ENCODE results near the gene BCAS4. TPM values are rescaled to one million over a fixed set of nuclear protein-coding genes. Genes with fewer than 3 reads are reported as not detected.

The BCAS4 gene
- total RNA-seq, 1 donor from 2014 or later = 46.7 TPM

- Mint-ChIP-seq H3K4me1 (peaks cover 16% of the 10 kb centered on the region), H3K9me3 (no peaks in the 10 kb centered on the region), H3K4me3 (no peak overlapping the region), H3K36me3 (ENCODE audit: low read depth) (peaks cover 80% of the 10 kb centered on the region), H3K27me3 (no peaks in the 10 kb centered on the region), H3K27ac (no peak overlapping the region)
- DNase-seq = no peak
- intact Hi-C loops (cut with micrococcal nuclease) = no loop called here
- no peak for TF ChIP-seq CTCF (IDR thresholded peaks at IDR 0.05)
- no peak for ATAC-seq (ENCODE audit: low read depth)
- CTCF ChIA-PET = interaction anchor here (0.9 kb wide), 1 partner anchor 77 kb away, joined by 3 read pairs; no protein-coding TSS in a partner anchor
- POLR2A ChIA-PET = interaction anchor here (0.7 to 1.2 kb wide), 4 partner anchors 31 to 101 kb away, joined by 3 to 8 read pairs (median 4); partner anchors contain the start of genes ADNP and BCAS4
Measured at GRCh38 chr20:50895111-50895830, 100.4 kb downstream of the BCAS4 start.

GRCh38 chr20:50898475-50898874, 103.6 kb downstream of the BCAS4 start:
- no peaks in the 10 kb centered on the region for H3K9me3 Mint-ChIP-seq
- peaks cover 78% of the 10 kb centered on the region for H3K36me3 Mint-ChIP-seq (ENCODE audit: low read depth)
- H3K4me1 Mint-ChIP-seq = peaks cover 14% of the 10 kb centered on the region
- TF ChIP-seq CTCF (IDR thresholded peaks at IDR 0.05) = no peak
- ChIA-PET POLR2A (no interaction called here), CTCF (interaction anchor here (1.0 to 1.4 kb wide), 2 partner anchors 31 to 104 kb away, joined by 3 to 4 read pairs; partner anchors contain the start of gene BCAS4)
- H3K27me3 Mint-ChIP-seq = no peaks in the 10 kb centered on the region
- H3K27ac Mint-ChIP-seq = peak overlapping the region; percentile 8
- intact Hi-C loops (cut with micrococcal nuclease) = no loop called here
- DNase-seq (no peak), ATAC-seq (ENCODE audit: low read depth) (no peak)
- H3K4me3 Mint-ChIP-seq = no peak overlapping the region

- peaks cover 31% of the 10 kb centered on the region for H3K4me1 Mint-ChIP-seq
- CTCF ChIA-PET = interaction anchor here (1.3 to 1.6 kb wide), 2 partner anchors 29 to 31 kb away, joined by 4 read pairs; partner anchors contain the start of gene ADNP
- ATAC-seq (ENCODE audit: low read depth) (no peak), DNase-seq (no peak)
- no peak overlapping the region for H3K4me3 Mint-ChIP-seq
- peaks cover 76% of the 10 kb centered on the region for H3K36me3 Mint-ChIP-seq (ENCODE audit: low read depth)
- POLR2A ChIA-PET = interaction anchor here (0.7 to 0.9 kb wide), 3 partner anchors 12 to 106 kb away, joined by 3 to 5 read pairs (median 4); no protein-coding TSS in a partner anchor
- intact Hi-C loops (cut with micrococcal nuclease) = loop anchor here (5.0 kb wide), 1 partner anchor 38 kb away; no protein-coding TSS in a partner anchor
- no peak for TF ChIP-seq CTCF (IDR thresholded peaks at IDR 0.05)
- no peaks in the 10 kb centered on the region for H3K27me3 Mint-ChIP-seq
- H3K9me3 Mint-ChIP-seq = no peaks in the 10 kb centered on the region
- H3K27ac Mint-ChIP-seq = no peak overlapping the region
Measured at GRCh38 chr20:50900261-50900660, 105.4 kb downstream of the BCAS4 start.

- Mint-ChIP-seq H3K27ac (no peak overlapping the region), H3K27me3 (no peaks in the 10 kb centered on the region), H3K9me3 (no peaks in the 10 kb centered on the region), H3K4me3 (no peak overlapping the region), H3K36me3 (ENCODE audit: low read depth) (peaks cover 76% of the 10 kb centered on the region), H3K4me1 (peaks cover 39% of the 10 kb centered on the region)
- no peak for TF ChIP-seq CTCF (IDR thresholded peaks at IDR 0.05)
- intact Hi-C loops (cut with micrococcal nuclease) = loop anchor here (5.0 kb wide), 1 partner anchor 39 kb away; no protein-coding TSS in a partner anchor
- DNase-seq = no peak
- no peak for ATAC-seq (ENCODE audit: low read depth)
- ChIA-PET CTCF (interaction anchor here (1.0 kb wide), 1 partner anchor 107 kb away, joined by 3 read pairs; the partner anchor contains the start of gene BCAS4), POLR2A (interaction anchor here (0.7 to 1.0 kb wide), 3 partner anchors 108 to 1719 kb away, joined by 6 to 13 read pairs (median 6); partner anchors contain the start of gene KCNB1)
Measured at GRCh38 chr20:50901301-50901700, 106.4 kb downstream of the BCAS4 start.
